A549 (cell line): ENCODE measurements around the gene DDX31. TPM values are rescaled to one million over a fixed set of nuclear protein-coding genes. Genes with fewer than 3 reads are reported as not detected.
A peak's percentile ranks its signal among the peaks of the same experiment; 100 is the strongest.

Source experiments
- ATAC-seq, 2 experiments: fragments of 200-7000 bp in 1 of 2; fragments of >200 bp in 1 of 2; cut with Nextera tagmentation in 1 of 2; cut with Tn5 transposase in 1 of 2; 3 replicates each; pipeline versions ENCODE4 v1.8.0 to v1.9.1; 2018 to 2020; ENCODE audit warnings: mild to moderate bottlenecking in 1 of 2, moderate library complexity in 1 of 2
- CTCF ChIA-PET: fragments of 300-600 bp; sonication (Branson Sonifier 250); formaldehyde crosslinking; extraction: SDS; loops from one replicate; lab custom pipeline; 2021; ENCODE audit warnings: antibody characterized with exemption, inconsistent platforms; lab: Yijun Ruan, JAX
- POLR2A ChIA-PET: fragments of 350-600 bp; formaldehyde crosslinking; extraction: SDS; loops from one replicate; lab custom pipeline; 2021; ENCODE audit warnings: antibody characterized with exemption, inconsistent platforms; lab: Yijun Ruan, JAX
- DNase-seq, 2 experiments: peaks; one replicate each; pipeline versions ENCODE4 v3.0.0 to v3.0.0-alpha.2; 2011 to 2016; ENCODE audit warnings: low read depth in 1 of 2, low spot score in 1 of 2
- FAIRE-seq: peaks from 2 replicates; lab custom pipeline; 2011; peaks lifted over from hg19 to GRCh38; lab: Jason Lieb, UNC
- H3K27ac ChIP-seq, 2 experiments: fragments of >200 bp; sonication (Bioruptor Twin); formaldehyde crosslinking; 3 replicates each; pipeline ENCODE4 v1.5.1; 2016 to 2017
- H3K4me1 ChIP-seq: fragments of >200 bp; sonication (Bioruptor Twin); formaldehyde crosslinking; 3 replicates; pipeline ENCODE4 v1.6.1; 2016
- H3K4me2 ChIP-seq: fragments of >200 bp; sonication (Bioruptor Twin); formaldehyde crosslinking; 3 replicates; pipeline ENCODE4 v1.6.1; 2016
- H3K4me3 ChIP-seq: fragments of >200 bp; sonication (Bioruptor Twin); formaldehyde crosslinking; 3 replicates; pipeline ENCODE4 v1.5.1; 2016
- H3K9me3 ChIP-seq: fragments of >200 bp; sonication (Bioruptor Twin); formaldehyde crosslinking; 3 replicates; pipeline ENCODE4 v1.6.1; 2016
- BHLHE40 ChIP-seq: IDR thresholded peaks from 2 replicates; pipeline ENCODE4 v1.6.1; 2012; ENCODE audit warnings: low read depth, low read length, inconsistent platforms
- CBX8 ChIP-seq: fragments of 200-600 bp; sonication (generic); IDR thresholded peaks from 2 replicates; pipeline ENCODE4 v1.6.1; 2016
- CTCF ChIP-seq: fragments of >200 bp; sonication (Bioruptor Twin); formaldehyde crosslinking; IDR thresholded peaks from 3 replicates; pipeline ENCODE4 v1.5.1; 2016
- E2F6 ChIP-seq: IDR thresholded peaks from 2 replicates; pipeline ENCODE4 v1.6.1; 2012; ENCODE audit warnings: low read depth, borderline replicate concordance
- EHMT2 ChIP-seq: fragments of 200-600 bp; sonication (generic); IDR thresholded peaks from 2 replicates; pipeline ENCODE4 v1.6.1; 2016; ENCODE audit warnings: antibody characterized with exemption, low read depth, mild to moderate bottlenecking, moderate library complexity
- ELK1 ChIP-seq: fragments of 150-350 bp; IDR thresholded peaks from 2 replicates; pipeline ENCODE4 v1.6.1; 2014; ENCODE audit warnings: low read depth, mild to moderate bottlenecking, low read length
- EP300 ChIP-seq, 2 experiments: fragments of >200 bp; sonication (Bioruptor Twin); formaldehyde crosslinking; IDR thresholded peaks; 2 replicates in 1 of 2; 3 replicates in 1 of 2; pipeline ENCODE4 v1.6.1; 2016 to 2017
- ESRRA ChIP-seq: fragments of 150-350 bp; IDR thresholded peaks from 2 replicates; pipeline ENCODE4 v1.6.1; 2014; ENCODE audit warnings: mild to moderate bottlenecking, low read length, borderline replicate concordance
- FOSB ChIP-seq: fragments of 250-450 bp; sonication (Bioruptor Pico); IDR thresholded peaks from 2 replicates; pipeline ENCODE4 v1.5.0; 2020; ENCODE audit warnings: mild to moderate bottlenecking, moderate library complexity
- FOXS1 ChIP-seq: fragments of 250-450 bp; sonication (Bioruptor Pico); IDR thresholded peaks from 2 replicates; pipeline ENCODE4 v1.5.0; 2020; ENCODE audit warnings: mild to moderate bottlenecking, moderate library complexity
- HDAC2 ChIP-seq: fragments of 200-600 bp; sonication (generic); IDR thresholded peaks from 2 replicates; pipeline ENCODE4 v1.6.1; 2016
- JUNB ChIP-seq: fragments of >200 bp; sonication (Bioruptor Twin); formaldehyde crosslinking; IDR thresholded peaks from 2 replicates; pipeline ENCODE4 v1.6.1; 2016
- KDM5A ChIP-seq: fragments of 200-600 bp; sonication (generic); IDR thresholded peaks from 2 replicates; pipeline ENCODE4 v1.6.1; 2016; ENCODE audit warnings: antibody characterized with exemption, mild to moderate bottlenecking
- MAX ChIP-seq: IDR thresholded peaks from 2 replicates; pipeline ENCODE4 v1.6.1; 2012
- NPAS2 ChIP-seq: fragments of 250-450 bp; sonication (Bioruptor Pico); IDR thresholded peaks from 2 replicates; pipeline ENCODE4 v1.8.0; 2022; ENCODE audit warnings: mild to moderate bottlenecking, moderate library complexity, borderline replicate concordance
- RARB ChIP-seq: fragments of 250-450 bp; sonication (Bioruptor Pico); IDR thresholded peaks from 2 replicates; pipeline ENCODE4 v1.8.0; 2021; ENCODE audit warnings: mild to moderate bottlenecking, moderate library complexity
- REST ChIP-seq: fragments of 200-600 bp; sonication (generic); IDR thresholded peaks from 2 replicates; pipeline ENCODE4 v1.6.1; 2016; ENCODE audit warnings: antibody characterized with exemption, mild to moderate bottlenecking, moderate library complexity
- USF2 ChIP-seq: fragments of 450-650 bp; IDR thresholded peaks from 2 replicates; pipeline ENCODE4 v1.6.1; 2014; ENCODE audit warnings: antibody characterized with exemption
- ZC3H11A ChIP-seq: fragments of 450-650 bp; IDR thresholded peaks from 2 replicates; pipeline ENCODE4 v1.6.1; 2014; ENCODE audit warnings: antibody characterized with exemption, mild to moderate bottlenecking
- ZSCAN20 ChIP-seq: fragments of 250-450 bp; sonication (Bioruptor Pico); IDR thresholded peaks from 2 replicates; pipeline ENCODE4 v1.8.0; 2022; ENCODE audit warnings: mild to moderate bottlenecking, moderate library complexity
- WGBS: methylation state at CpG from one replicate; pipeline ENCODE4 v1.1.6; 2017; ENCODE audit errors: missing lambda C conversion rate; 5-methylcytosine and 5-hydroxymethylcytosine counted together
- polyA plus RNA-seq, 4 experiments: library from polyadenylated mRNA; depleted of rRNA in 3 of 4; stranded (reverse); fragments of >200 nt; fragmentation: RNase III in 1 of 4; extraction: RNeasy Plus Mini Kit Qiagen cat#74134 plus additional on column Dnase treatment in 1 of 4; gene quantifications; 2 replicates in 3 of 4; 3 replicates in 1 of 4; pipeline ENCODE4 v1.2.3, GENCODE V29; 2011 to 2017

DDX31 gene
- polyA plus RNA-seq, 2 of the 4 experiments (the other 2 are of a cell fraction), result 20.0 to 30.1 TPM

GRCh38 chr9:132547052-132547431, 122.7 kb downstream of the DDX31 start (continued):
- no peak for TF ChIP-seq ZC3H11A
- no peak for TF ChIP-seq CTCF
- TF ChIP-seq EP300 (IDR thresholded peaks at IDR 0.05), result no peak
- no peak for TF ChIP-seq ESRRA
- no peak for TF ChIP-seq ELK1
- no peak for TF ChIP-seq FOXS1 (CRISPR knock-in tag)
- no peak for TF ChIP-seq FOSB (CRISPR knock-in tag)
- TF ChIP-seq HDAC2, result no peak

GRCh38 chr9:132546148-132547051, 123.4 kb downstream of the DDX31 start:
- 20% methylated on average over 16 of the region's 27 CpGs for WGBS
- DNase-seq (peak in 1 of 2 experiments; percentile 50), ATAC-seq (peak; percentile 60 to 73; a peak in 5 of 6 replicates), FAIRE-seq (no peak)
- CTCF ChIA-PET, result interaction anchor here (0.7 to 1.3 kb wide), 4 partner anchors 11 to 29 kb away, joined by 3 read pairs; no protein-coding TSS in a partner anchor
- peak; percentile 27; the same call in 2 of the 3 replicates for TF ChIP-seq CTCF
- TF ChIP-seq CBX8, result no peak
- Histone ChIP-seq H3K4me1 (0 out of 3 replicates have a peak, but pooled peaks cover 3% of the 10 kb centered on the region), H3K27ac (peak overlapping the region in 1 of 2 experiments; percentile 29; a peak in 2 of 6 replicates), H3K9me3 (no peaks in the 10 kb centered on the region), H3K4me2 (peak overlapping the region; percentile 93), H3K4me3 (peak overlapping the region; percentile 31; the same call in 1 of the 3 replicates)
- POLR2A ChIA-PET, result no interaction called here

- FAIRE-seq, result no peak
- Histone ChIP-seq H3K4me3 (no peak overlapping the region), H3K4me2 (no peak overlapping the region; the same call in 2 of the 3 replicates), H3K4me1 (0 out of 3 replicates have a peak, but pooled peaks cover 3% of the 10 kb centered on the region), H3K27ac (no peak overlapping the region), H3K9me3 (no peaks in the 10 kb centered on the region)
- DNase-seq, result no peak
- ChIA-PET CTCF (interaction anchor here (1.0 to 1.3 kb wide), 3 partner anchors 10 to 35 kb away, joined by 3 read pairs; no protein-coding TSS in a partner anchor), POLR2A (no interaction called here)
- ATAC-seq, result no peak
- 74% methylated on average over 9 of the region's 9 CpGs for WGBS
- TF ChIP-seq FOSB (CRISPR knock-in tag) (no peak), REST (no peak), JUNB (no peak), E2F6 (no peak), NPAS2 (CRISPR knock-in tag) (no peak), RARB (CRISPR knock-in tag) (no peak), ELK1 (no peak), EHMT2 (no peak), BHLHE40 (no peak), CBX8 (no peak), KDM5A (no peak), ZSCAN20 (CRISPR knock-in tag) (no peak), MAX (no peak), USF2 (no peak)
Observed at GRCh38 chr9:132545578-132545977, 124.2 kb downstream of the DDX31 start.
